Osteocyte (in vitro differentiated cells): ENCODE results near the gene TARBP1. TPM values are rescaled to one million over a fixed set of nuclear protein-coding genes. Genes with fewer than 3 reads are reported as not detected.
"Not testable (repeated sequence)": the region's sequence is repeated elsewhere in the genome, so short reads cannot be mapped to it uniquely, and the experiment has no call there.

Experiments used
- DNase-seq: peaks from one replicate; pipeline ENCODE4 v3.0.0; 2021; ENCODE audit warnings: mixed read lengths; ENCODE audit not compliant: unreplicated experiment; ENCODE audit errors: extremely low spot score
- H3K27ac Mint-ChIP-seq: one replicate; pipeline ENCODE4 v1.8.0; 2021; ENCODE audit warnings: mild to moderate bottlenecking, mixed read lengths; ENCODE audit not compliant: unreplicated experiment
- H3K27me3 Mint-ChIP-seq: one replicate; pipeline ENCODE4 v1.8.0; 2021; ENCODE audit warnings: mixed read lengths; ENCODE audit not compliant: unreplicated experiment
- H3K36me3 Mint-ChIP-seq: one replicate; pipeline ENCODE4 v1.8.0; 2021; ENCODE audit warnings: mixed read lengths; ENCODE audit not compliant: unreplicated experiment
- H3K4me1 Mint-ChIP-seq: one replicate; pipeline ENCODE4 v1.8.0; 2021; ENCODE audit warnings: mixed read lengths; ENCODE audit not compliant: unreplicated experiment
- H3K4me3 Mint-ChIP-seq: one replicate; pipeline ENCODE4 v1.8.0; 2021; ENCODE audit warnings: mild to moderate bottlenecking, moderate library complexity, mixed read lengths; ENCODE audit not compliant: unreplicated experiment
- H3K9me3 Mint-ChIP-seq: one replicate; pipeline ENCODE4 v1.8.0; 2021; ENCODE audit warnings: mixed read lengths; ENCODE audit not compliant: unreplicated experiment
- total RNA-seq: library from RNA; stranded (reverse); gene quantifications from 2 replicates; pipeline ENCODE4 v1.2.1, GENCODE V29; 2021
- TF ChIP-seq, protein P1 (sequence below): fragments of 200-600 bp; sonication (generic); IDR thresholded peaks from 2 replicates; pipeline ENCODE4 v1.5.0; 2021; ENCODE audit warnings: antibody characterized with exemption, mild to moderate bottlenecking, moderate library complexity

TARBP1 gene
- total RNA-seq, 1 donor from 2014 or later, result 19.0 TPM

DNA sequence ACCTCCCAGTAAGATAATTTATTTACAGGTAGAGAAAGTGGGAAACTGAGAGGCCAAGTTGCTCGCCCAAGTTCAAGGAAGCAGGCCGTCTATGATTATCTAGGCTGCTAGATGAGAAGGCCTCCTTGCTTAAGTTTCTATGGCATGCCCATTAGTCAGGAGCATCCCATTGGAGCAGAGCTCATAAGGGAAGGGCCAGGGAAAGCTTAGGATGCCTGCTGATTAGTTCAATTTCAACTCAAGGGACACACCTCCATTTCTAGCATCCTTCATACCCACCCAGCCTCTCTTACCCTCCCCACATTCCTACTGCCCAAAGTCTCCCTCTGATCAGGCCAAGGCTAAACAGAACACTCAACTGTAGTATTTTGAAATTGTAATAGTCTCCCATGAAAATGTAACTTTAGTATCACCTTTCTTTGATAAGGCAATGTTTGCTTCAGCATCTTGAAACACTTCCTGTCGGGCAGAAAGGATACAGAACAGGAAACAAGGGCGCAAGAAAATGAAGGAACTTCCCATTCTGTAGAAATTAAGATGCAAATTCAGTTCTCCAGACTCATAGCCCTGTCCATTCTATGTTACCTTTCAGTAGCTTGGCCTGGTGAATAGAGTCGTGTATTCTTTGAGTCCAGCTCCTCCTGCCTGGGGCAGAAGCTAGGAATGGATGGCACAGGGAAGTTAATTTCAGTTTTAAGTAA, 46.3 kb upstream of the TARBP1 start:
- Mint-ChIP-seq H3K9me3 (no peaks in the 10 kb centered on the region), H3K27ac (peak overlapping the region; percentile 50), H3K4me3 (no peak overlapping the region), H3K4me1 (peaks cover 25% of the 10 kb centered on the region), H3K27me3 (no peaks in the 10 kb centered on the region), H3K36me3 (no peaks in the 10 kb centered on the region)
- TF ChIP-seq, protein P1, sequence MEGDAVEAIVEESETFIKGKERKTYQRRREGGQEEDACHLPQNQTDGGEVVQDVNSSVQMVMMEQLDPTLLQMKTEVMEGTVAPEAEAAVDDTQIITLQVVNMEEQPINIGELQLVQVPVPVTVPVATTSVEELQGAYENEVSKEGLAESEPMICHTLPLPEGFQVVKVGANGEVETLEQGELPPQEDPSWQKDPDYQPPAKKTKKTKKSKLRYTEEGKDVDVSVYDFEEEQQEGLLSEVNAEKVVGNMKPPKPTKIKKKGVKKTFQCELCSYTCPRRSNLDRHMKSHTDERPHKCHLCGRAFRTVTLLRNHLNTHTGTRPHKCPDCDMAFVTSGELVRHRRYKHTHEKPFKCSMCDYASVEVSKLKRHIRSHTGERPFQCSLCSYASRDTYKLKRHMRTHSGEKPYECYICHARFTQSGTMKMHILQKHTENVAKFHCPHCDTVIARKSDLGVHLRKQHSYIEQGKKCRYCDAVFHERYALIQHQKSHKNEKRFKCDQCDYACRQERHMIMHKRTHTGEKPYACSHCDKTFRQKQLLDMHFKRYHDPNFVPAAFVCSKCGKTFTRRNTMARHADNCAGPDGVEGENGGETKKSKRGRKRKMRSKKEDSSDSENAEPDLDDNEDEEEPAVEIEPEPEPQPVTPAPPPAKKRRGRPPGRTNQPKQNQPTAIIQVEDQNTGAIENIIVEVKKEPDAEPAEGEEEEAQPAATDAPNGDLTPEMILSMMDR, result no peak
- DNase-seq, result no peak

DNA sequence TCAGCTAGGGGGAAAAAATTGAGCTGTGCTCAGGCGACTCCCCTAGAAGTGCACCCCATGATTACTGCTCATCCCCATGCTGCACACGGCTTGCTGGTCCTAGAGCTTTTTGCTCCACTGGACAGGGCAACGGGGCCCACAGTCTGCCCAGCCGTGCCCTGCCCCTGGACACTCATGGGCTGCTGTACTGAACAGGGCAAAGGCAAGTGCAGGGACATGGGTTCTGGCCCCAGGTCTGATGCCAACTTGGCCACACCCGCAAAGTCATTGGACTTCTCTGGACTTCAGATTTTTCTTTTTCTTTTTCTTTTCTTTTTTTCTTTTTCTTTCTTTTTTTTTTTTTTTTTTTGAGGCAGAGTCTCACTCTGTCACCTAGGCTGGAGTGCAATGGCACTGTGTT, 42.9 kb upstream of the TARBP1 start:
- TF ChIP-seq, protein P1, result no peak
- Mint-ChIP-seq H3K9me3 (no peaks in the 10 kb centered on the region), H3K27ac (no peak overlapping the region), H3K4me1 (peaks cover 8% of the 10 kb centered on the region), H3K27me3 (no peaks in the 10 kb centered on the region), H3K4me3 (no peak overlapping the region), H3K36me3 (no peaks in the 10 kb centered on the region)
- DNase-seq, result no peak

DNA sequence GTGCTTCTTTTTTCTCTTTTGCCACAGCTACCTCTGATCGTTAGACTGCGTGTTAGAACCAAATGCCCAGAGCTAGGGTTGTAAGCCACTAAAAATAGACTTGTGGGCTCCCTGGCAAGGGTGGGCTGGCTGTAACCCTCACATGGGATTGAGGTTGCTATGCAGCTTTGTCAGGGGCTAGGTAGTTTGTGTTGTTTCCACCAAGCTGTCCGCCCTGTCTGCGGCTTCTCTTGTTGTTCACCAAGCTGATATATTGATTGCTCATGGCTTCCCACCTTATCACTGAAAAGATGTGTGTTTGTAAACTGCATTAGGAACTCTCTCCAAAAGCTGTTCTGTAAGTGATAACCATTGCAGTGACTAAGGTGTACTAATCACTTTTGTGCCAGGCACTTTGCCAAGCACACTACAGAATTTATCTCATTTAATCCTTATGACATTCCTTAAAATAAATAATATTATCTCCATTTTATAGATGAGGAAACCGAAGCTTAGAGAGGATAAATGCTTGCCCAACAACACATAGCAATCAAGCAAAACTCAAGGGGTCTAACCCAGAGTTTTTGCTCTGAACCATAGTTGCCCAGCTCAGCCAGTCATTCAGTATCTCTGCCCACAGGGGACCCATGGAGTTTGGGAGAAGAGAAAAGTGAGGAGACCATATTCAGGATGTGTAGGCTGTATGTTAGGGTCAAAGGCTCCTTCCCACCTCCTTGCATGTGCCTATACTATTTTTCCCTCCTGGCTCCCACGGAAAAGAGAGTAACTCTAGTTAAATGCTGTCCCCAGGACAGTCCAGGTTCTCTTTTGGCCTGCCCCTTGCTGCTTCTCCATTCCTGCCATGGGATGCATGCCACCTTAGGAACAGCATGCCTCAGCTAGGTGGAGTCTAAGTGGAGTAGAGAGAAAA, 42.2 kb upstream of the TARBP1 start:
- Mint-ChIP-seq H3K4me1 (peaks cover 2% of the 10 kb centered on the region), H3K9me3 (no peaks in the 10 kb centered on the region), H3K36me3 (no peaks in the 10 kb centered on the region), H3K27ac (no peak overlapping the region), H3K27me3 (no peaks in the 10 kb centered on the region), H3K4me3 (no peak overlapping the region)
- no peak for DNase-seq
- TF ChIP-seq, protein P1, result no peak

DNA sequence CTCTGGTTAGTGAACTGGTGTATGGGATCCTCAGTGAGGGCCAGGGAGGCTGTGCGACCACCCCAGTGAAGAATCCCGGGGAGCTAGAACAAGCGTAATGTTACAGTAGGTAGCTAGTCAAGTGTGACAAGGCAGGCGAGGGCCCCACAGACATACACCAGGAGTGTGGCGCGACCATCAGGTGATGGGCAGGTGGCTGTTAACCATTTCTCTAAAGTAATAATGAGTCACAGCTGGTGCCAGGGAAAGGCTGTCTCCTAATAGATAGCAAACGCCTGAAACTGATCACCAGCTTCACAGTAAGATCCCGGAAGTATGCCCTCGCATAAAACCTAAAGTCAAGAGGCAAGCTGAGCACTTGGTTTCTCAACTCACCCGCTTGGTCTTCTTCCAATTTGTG, 40.5 kb upstream of the TARBP1 start:
- TF ChIP-seq, protein P1, result no peak
- DNase-seq, result no peak
- no peaks in the 10 kb centered on the region for H3K27me3 Mint-ChIP-seq
- no peaks in the 10 kb centered on the region for H3K9me3 Mint-ChIP-seq
- H3K36me3 Mint-ChIP-seq, result no peaks in the 10 kb centered on the region
- H3K4me3 Mint-ChIP-seq, result no peak overlapping the region
- H3K27ac Mint-ChIP-seq, result no peak overlapping the region
- H3K4me1 Mint-ChIP-seq, result peaks cover 12% of the 10 kb centered on the region

DNA sequence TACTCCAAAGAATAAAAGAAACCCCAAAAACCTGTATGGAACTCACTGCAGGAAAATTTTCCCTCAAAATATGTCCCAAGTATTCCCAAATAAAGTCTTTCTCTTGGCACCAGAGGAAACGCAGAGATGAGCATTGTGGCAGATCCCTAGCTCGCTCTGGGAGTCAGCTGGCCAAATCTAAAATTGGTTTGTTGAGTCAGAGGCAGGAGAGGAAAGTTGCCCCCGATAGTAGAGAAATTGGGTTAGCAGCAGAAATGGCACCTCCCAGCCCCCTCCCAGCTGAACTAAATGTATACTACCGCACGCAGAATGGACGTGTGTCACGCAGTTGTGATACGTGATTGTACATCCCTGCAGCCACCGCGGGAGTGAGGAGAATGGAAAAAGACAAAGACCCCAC, 39.9 kb upstream of the TARBP1 start:
- Mint-ChIP-seq H3K36me3 (no peaks in the 10 kb centered on the region), H3K4me3 (no peak overlapping the region), H3K9me3 (no peaks in the 10 kb centered on the region), H3K4me1 (peaks cover 17% of the 10 kb centered on the region), H3K27me3 (no peaks in the 10 kb centered on the region), H3K27ac (no peak overlapping the region)
- no peak for DNase-seq
- TF ChIP-seq, protein P1, result no peak

DNA sequence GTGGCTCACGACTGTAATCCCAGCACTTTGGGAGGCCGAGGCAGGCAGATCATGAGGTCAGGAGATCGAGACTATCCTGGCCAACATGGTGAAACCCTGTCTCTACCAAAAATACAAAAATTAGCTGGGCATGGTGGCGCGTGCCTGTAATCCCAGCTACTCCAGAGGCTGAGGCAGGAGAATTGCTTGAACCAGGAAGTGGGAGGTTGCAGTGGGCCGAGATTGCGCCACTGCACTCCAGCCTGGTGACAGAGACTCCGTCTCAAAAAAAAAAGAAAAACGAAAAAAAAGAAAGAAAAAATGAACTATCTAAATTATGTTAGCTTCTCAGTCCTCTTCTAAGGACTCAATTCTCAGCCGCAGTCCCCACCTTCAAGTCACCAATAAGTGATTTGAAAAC, 39.1 kb upstream of the TARBP1 start:
- not testable (repeated sequence) for H3K9me3 Mint-ChIP-seq, H3K4me3 Mint-ChIP-seq, H3K36me3 Mint-ChIP-seq, H3K27ac Mint-ChIP-seq, DNase-seq, H3K27me3 Mint-ChIP-seq
- H3K4me1 Mint-ChIP-seq, result peaks cover 18% of the 10 kb centered on the region
